Karpas-422 (cell line): ENCODE data around the gene SPAG16. TPM values are rescaled to one million over a fixed set of nuclear protein-coding genes. Genes with fewer than 3 reads are reported as not detected.

ENCODE experiments used
- DNase-seq: peaks from one replicate; pipeline ENCODE4 v3.0.0-alpha.2; 2015
- H2AFZ ChIP-seq: fragments of 200-600 bp; sonication (generic); 2 replicates; pipeline ENCODE4 v1.6.1; 2014; ENCODE audit warnings: antibody characterized with exemption, low read length, mixed read lengths
- H3K27ac ChIP-seq: fragments of 200-600 bp; sonication (generic); 2 replicates; pipeline ENCODE4 v1.5.1; 2014; ENCODE audit warnings: mild to moderate bottlenecking, low read length, moderate library complexity
- H3K27me3 ChIP-seq: fragments of 200-600 bp; sonication (generic); 2 replicates; pipeline ENCODE4 v1.6.1; 2014; ENCODE audit warnings: low read length, mixed read lengths
- H3K36me3 ChIP-seq: fragments of 200-600 bp; sonication (generic); 2 replicates; pipeline ENCODE4 v1.6.1; 2014; ENCODE audit warnings: low read length, mixed read lengths; ENCODE audit not compliant: insufficient read depth
- H3K4me1 ChIP-seq: fragments of 200-600 bp; sonication (generic); 2 replicates; pipeline ENCODE4 v1.6.1; 2014; ENCODE audit warnings: mild to moderate bottlenecking, low read length, mixed read lengths
- H3K4me2 ChIP-seq: fragments of 200-600 bp; sonication (generic); 2 replicates; pipeline ENCODE4 v1.6.1; 2014; ENCODE audit warnings: low read length, low read depth, mild to moderate bottlenecking; ENCODE audit not compliant: poor library complexity, severe bottlenecking
- H3K4me3 ChIP-seq: fragments of 200-600 bp; sonication (generic); 2 replicates; pipeline ENCODE4 v1.5.1; 2014; ENCODE audit warnings: mild to moderate bottlenecking, antibody characterized with exemption, low read length, mixed read lengths
- H3K79me2 ChIP-seq: fragments of 200-600 bp; sonication (generic); 2 replicates; pipeline ENCODE4 v1.6.1; 2014; ENCODE audit warnings: mild to moderate bottlenecking, low read length, mixed read lengths
- H3K9ac ChIP-seq: fragments of 200-600 bp; sonication (generic); 2 replicates; pipeline ENCODE4 v1.6.0; 2014; ENCODE audit warnings: low read length
- H3K9me2 ChIP-seq: fragments of 200-600 bp; sonication (generic), shearing (Covaris generic); replicated peaks from 2 replicates; pipeline ENCODE4 v1.6.0; 2014; ENCODE audit warnings: mild to moderate bottlenecking, low read length, moderate library complexity; ENCODE audit not compliant: insufficient read depth
- H3K9me3 ChIP-seq: fragments of 300-700, 200-600 bp; sonication (generic); 2 replicates; pipeline ENCODE4 v1.6.1; 2014; ENCODE audit warnings: low read length, mixed read lengths
- H4K20me1 ChIP-seq: fragments of 200-600 bp; sonication (generic); 2 replicates; pipeline ENCODE4 v1.6.1; 2014; ENCODE audit warnings: mild to moderate bottlenecking, antibody characterized with exemption, low read length, low read depth; ENCODE audit not compliant: insufficient read depth
- total RNA-seq: library from RNA; depleted of rRNA; stranded (reverse); fragments of >200 nt; shearing (Covaris generic); gene quantifications from 2 replicates; pipeline ENCODE4 v1.2.3, GENCODE V29; 2014; ENCODE audit warnings: low replicate concordance

SPAG16 gene
- total RNA-seq, 1 experiment from 2014 or later: 67.8 TPM

GRCh38 chr2:214077727-214078126, 793.5 kb downstream of the SPAG16 start:
- Histone ChIP-seq H4K20me1 (no peaks in the 10 kb centered on the region), H3K36me3 (no peaks in the 10 kb centered on the region), H3K4me2 (no peak overlapping the region), H3K27me3 (no peaks in the 10 kb centered on the region), H3K4me1 (no peaks in the 10 kb centered on the region), H2AFZ (no peak overlapping the region), H3K9ac (no peak overlapping the region), H3K79me2 (no peaks in the 10 kb centered on the region), H3K9me3 (peaks cover 6% of the 10 kb centered on the region), H3K4me3 (no peak overlapping the region), H3K27ac (no peak overlapping the region), H3K9me2 (no peaks in the 10 kb centered on the region)
- no peak for DNase-seq

DNA sequence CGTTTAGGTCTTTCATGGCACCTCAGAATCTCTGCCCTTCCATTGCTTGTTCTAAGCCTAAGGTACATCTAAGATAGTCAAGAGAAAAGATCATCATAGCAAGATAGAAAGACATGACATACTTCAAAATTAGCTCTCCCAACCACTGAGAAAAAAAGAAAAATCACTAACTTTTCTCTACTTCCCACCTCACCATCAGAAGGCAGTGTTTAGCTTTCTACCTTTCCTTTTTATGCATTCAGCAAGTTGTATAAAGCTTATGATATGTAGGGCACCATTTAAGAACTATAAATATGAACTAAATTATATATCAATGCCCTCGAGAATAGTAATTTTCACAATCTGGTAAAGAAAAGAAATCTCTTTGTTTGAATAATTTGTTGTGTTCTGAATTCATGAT, 794.8 kb downstream of the SPAG16 start:
- H3K79me2 ChIP-seq: no peaks in the 10 kb centered on the region
- no peaks in the 10 kb centered on the region for H4K20me1 ChIP-seq
- H3K9me3 ChIP-seq: peaks cover 6% of the 10 kb centered on the region
- no peaks in the 10 kb centered on the region for H3K4me1 ChIP-seq
- H2AFZ ChIP-seq: no peak overlapping the region
- no peaks in the 10 kb centered on the region for H3K9me2 ChIP-seq
- H3K9ac ChIP-seq: no peak overlapping the region
- H3K27me3 ChIP-seq: no peaks in the 10 kb centered on the region
- no peak overlapping the region for H3K4me3 ChIP-seq
- H3K4me2 ChIP-seq: no peak overlapping the region
- DNase-seq: no peak
- no peaks in the 10 kb centered on the region for H3K36me3 ChIP-seq
- no peak overlapping the region for H3K27ac ChIP-seq

DNA sequence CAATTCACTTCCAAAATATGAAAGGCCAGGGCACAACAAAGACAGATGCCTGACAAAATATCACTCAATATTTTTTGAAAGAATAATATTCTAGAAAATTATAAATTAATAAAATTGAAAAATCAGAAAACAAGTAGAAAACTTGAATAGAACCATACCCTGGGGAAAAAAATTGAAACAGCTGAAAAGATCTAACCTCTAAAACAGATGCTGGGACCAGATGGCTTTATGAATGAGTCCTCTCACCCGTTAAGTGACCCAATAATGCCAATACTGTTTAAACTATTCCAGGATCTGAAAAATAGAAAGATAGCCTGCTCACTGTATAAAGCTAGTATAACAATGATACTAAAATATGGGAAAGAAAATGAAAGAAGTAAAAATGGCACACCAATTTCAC, 804.3 kb downstream of the SPAG16 start:
- Histone ChIP-seq H3K4me3 (no peak overlapping the region), H4K20me1 (no peaks in the 10 kb centered on the region), H2AFZ (no peak overlapping the region), H3K36me3 (no peaks in the 10 kb centered on the region), H3K9ac (no peak overlapping the region), H3K4me1 (no peaks in the 10 kb centered on the region), H3K27me3 (no peaks in the 10 kb centered on the region), H3K4me2 (no peak overlapping the region), H3K27ac (no peak overlapping the region), H3K9me2 (no peaks in the 10 kb centered on the region), H3K9me3 (peaks cover 9% of the 10 kb centered on the region; the same call in 1 of the 2 replicates), H3K79me2 (no peaks in the 10 kb centered on the region)
- DNase-seq: no peak

GRCh38 chr2:214096208-214096715, 812.0 kb downstream of the SPAG16 start:
- no peak overlapping the region for H3K27ac ChIP-seq
- no peak for DNase-seq
- no peak overlapping the region for H3K4me2 ChIP-seq
- H3K27me3 ChIP-seq: no peaks in the 10 kb centered on the region
- H3K36me3 ChIP-seq: no peaks in the 10 kb centered on the region
- H3K4me1 ChIP-seq: no peaks in the 10 kb centered on the region
- no peaks in the 10 kb centered on the region for H3K9me2 ChIP-seq
- H3K9ac ChIP-seq: no peak overlapping the region
- H4K20me1 ChIP-seq: no peaks in the 10 kb centered on the region
- no peaks in the 10 kb centered on the region for H3K79me2 ChIP-seq
- H2AFZ ChIP-seq: no peak overlapping the region
- no peak overlapping the region for H3K4me3 ChIP-seq
- H3K9me3 ChIP-seq: peaks cover 18% of the 10 kb centered on the region

DNA sequence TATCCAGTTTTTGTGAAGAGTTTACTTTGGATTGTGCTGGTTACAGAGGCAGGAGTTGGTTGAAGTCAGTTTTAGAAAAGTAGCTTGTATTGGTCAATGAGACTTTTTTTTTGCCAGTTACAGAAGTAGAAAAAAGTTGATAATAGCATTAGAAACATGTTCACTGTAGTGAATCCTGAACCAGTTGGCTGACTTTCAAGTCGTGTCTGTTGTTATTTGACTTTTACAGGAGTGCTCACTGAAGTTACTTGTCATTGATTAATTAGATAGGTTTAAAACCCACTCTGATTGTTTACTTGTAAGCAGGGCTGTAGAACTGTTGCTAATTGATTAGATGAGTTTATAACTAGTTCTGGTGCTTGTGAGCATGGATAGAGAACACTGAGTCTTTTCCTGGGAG, 814.5 kb downstream of the SPAG16 start:
- no peaks in the 10 kb centered on the region for H3K36me3 ChIP-seq
- no peaks in the 10 kb centered on the region for H3K4me1 ChIP-seq
- no peak overlapping the region for H3K4me3 ChIP-seq

GRCh38 chr2:214100488-214100887, 816.2 kb downstream of the SPAG16 start:
- Histone ChIP-seq H3K9me2 (no peaks in the 10 kb centered on the region), H3K27ac (no peak overlapping the region), H3K4me2 (no peak overlapping the region), H3K27me3 (no peaks in the 10 kb centered on the region), H4K20me1 (no peaks in the 10 kb centered on the region), H3K36me3 (no peaks in the 10 kb centered on the region), H3K4me3 (no peak overlapping the region), H2AFZ (no peak overlapping the region), H3K4me1 (no peaks in the 10 kb centered on the region), H3K79me2 (no peaks in the 10 kb centered on the region), H3K9ac (no peak overlapping the region), H3K9me3 (peaks cover 15% of the 10 kb centered on the region)
- DNase-seq: no peak

More for the DNA sequence above, 814.5 kb downstream of the SPAG16 start:
- no peaks in the 10 kb centered on the region for H3K9me2 ChIP-seq
- H2AFZ ChIP-seq: no peak overlapping the region
- H3K27me3 ChIP-seq: no peaks in the 10 kb centered on the region
- H3K4me2 ChIP-seq: no peak overlapping the region
- no peaks in the 10 kb centered on the region for H3K79me2 ChIP-seq
- H3K9me3 ChIP-seq: peaks cover 19% of the 10 kb centered on the region
- DNase-seq: no peak
- no peaks in the 10 kb centered on the region for H4K20me1 ChIP-seq
- no peak overlapping the region for H3K9ac ChIP-seq
- no peak overlapping the region for H3K27ac ChIP-seq

- no peak overlapping the region for H2AFZ ChIP-seq
- H3K4me2 ChIP-seq: no peak overlapping the region
These were observed 819.2 kb downstream of the SPAG16 start for GRCh38 chr2:214103276-214104001.

DNA sequence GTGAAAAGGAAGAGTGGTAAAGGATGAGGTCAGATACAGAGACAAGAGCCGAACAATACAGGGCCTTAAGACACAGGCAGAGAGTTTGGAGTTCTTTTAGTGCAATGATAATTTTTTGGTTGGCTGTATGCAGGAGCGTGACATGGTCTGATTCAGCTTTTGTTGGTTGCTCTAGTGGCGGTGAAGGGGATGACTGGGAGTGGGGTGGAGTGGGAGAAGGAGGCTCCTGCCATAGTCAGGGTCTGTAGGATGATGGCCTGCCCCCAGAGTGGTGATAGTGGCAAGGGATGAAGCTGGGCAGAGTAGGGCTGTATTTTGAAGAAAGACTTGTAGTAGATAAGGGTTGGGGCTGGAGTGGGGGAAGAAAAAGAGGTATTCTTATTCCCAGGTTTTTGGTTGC, 820.0 kb downstream of the SPAG16 start:
- Histone ChIP-seq H3K27me3 (no peaks in the 10 kb centered on the region), H3K4me3 (no peak overlapping the region), H3K36me3 (no peaks in the 10 kb centered on the region), H3K9ac (no peak overlapping the region), H3K4me2 (no peak overlapping the region), H2AFZ (no peak overlapping the region), H3K9me3 (peaks cover 6% of the 10 kb centered on the region), H3K27ac (no peak overlapping the region), H3K9me2 (no peaks in the 10 kb centered on the region), H3K4me1 (no peaks in the 10 kb centered on the region), H3K79me2 (no peaks in the 10 kb centered on the region), H4K20me1 (no peaks in the 10 kb centered on the region)
- DNase-seq: no peak

More at GRCh38 chr2:214103276-214104001, 819.2 kb downstream of the SPAG16 start:
- no peaks in the 10 kb centered on the region for H3K79me2 ChIP-seq
- no peak overlapping the region for H3K4me3 ChIP-seq
- H3K4me1 ChIP-seq: no peaks in the 10 kb centered on the region
- H3K9me3 ChIP-seq: peaks cover 6% of the 10 kb centered on the region
- no peak overlapping the region for H3K9ac ChIP-seq
- DNase-seq: no peak
- no peaks in the 10 kb centered on the region for H4K20me1 ChIP-seq
- no peak overlapping the region for H3K27ac ChIP-seq
- H3K27me3 ChIP-seq: no peaks in the 10 kb centered on the region
- H3K36me3 ChIP-seq: no peaks in the 10 kb centered on the region
- no peaks in the 10 kb centered on the region for H3K9me2 ChIP-seq
